ENCODE measurements around the gene TLK1. TPM values are rescaled to one million over a fixed set of nuclear protein-coding genes. Genes with fewer than 3 reads are reported as not detected.

TLK1 gene
- total and polyA plus RNA-seq, 9 donors = 15.9 to 77.4 (median 61.7) TPM

DNA sequence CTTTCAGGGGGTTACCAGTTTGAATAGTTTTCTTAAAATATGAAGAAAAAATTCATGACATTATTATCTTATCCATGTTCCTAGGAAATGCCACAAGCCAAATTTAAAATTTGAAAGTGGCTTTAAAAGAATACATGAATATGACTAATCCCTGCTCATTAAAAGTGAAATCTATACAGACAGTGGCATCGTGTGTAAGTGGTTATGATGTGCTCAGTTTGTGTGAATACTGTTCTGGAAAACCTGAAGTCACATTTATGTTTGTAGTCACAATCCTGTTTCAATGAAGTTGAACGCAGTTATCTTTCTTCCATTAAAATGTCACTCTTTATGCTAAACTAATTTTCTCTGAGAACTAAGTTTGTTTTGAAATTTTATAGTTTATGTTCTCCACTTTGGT is 155.9 kb downstream of the TLK1 start:
- Histone ChIP-seq H3K27ac (no peak overlapping the region), H3K36me3 (no peaks in the 10 kb centered on the region), H3K4me3 (no peak overlapping the region), H3K9me3 (no peaks in the 10 kb centered on the region), H3K4me1 (ENCODE audit: insufficient read depth) (no peaks in the 10 kb centered on the region), H3K27me3 (no peaks in the 10 kb centered on the region)
- TF ChIP-seq CTCF (IDR thresholded peaks at IDR 0.05) (no peak), POLR2A (IDR thresholded peaks at IDR 0.05) (no peak), EP300 (IDR thresholded peaks at IDR 0.05) (no peak)
- intact Hi-C loops (cut with DNase I) = no loop called here
- 89 to 91% (median 90%) methylated on average over 2 of the region's 2 CpGs for WGBS, 3 donors
- DNase-seq = no peak

DNA sequence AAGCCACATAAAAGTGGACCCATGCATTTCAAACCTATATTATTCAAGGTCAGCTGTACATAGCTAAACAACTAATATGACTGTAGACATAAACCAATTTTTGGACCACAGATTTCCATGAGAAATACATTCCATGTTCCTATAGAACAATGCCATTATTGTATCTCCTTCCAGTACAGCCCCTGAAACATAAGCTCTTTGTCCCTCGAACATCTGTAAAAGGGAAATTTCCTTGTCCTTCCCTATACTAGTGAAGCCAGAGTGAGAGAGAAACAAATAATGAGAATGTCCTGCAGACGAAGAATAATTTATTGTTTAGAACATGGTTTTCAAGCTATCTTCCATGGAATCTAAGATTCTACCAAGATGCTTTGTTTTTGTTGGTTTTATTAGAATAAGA is 156.3 kb downstream of the TLK1 start:
- Histone ChIP-seq H3K36me3 (no peaks in the 10 kb centered on the region), H3K27me3 (no peaks in the 10 kb centered on the region), H3K9me3 (no peaks in the 10 kb centered on the region), H3K27ac (no peak overlapping the region), H3K4me3 (no peak overlapping the region), H3K4me1 (ENCODE audit: insufficient read depth) (no peaks in the 10 kb centered on the region)
- DNase-seq = no peak
- TF ChIP-seq CTCF (IDR thresholded peaks at IDR 0.05) (no peak), POLR2A (IDR thresholded peaks at IDR 0.05) (no peak), EP300 (IDR thresholded peaks at IDR 0.05) (no peak)
- 95 to 98% (median 96%) methylated on average over 2 of the region's 2 CpGs for WGBS, 3 donors
- intact Hi-C loops (cut with DNase I) = no loop called here

DNA sequence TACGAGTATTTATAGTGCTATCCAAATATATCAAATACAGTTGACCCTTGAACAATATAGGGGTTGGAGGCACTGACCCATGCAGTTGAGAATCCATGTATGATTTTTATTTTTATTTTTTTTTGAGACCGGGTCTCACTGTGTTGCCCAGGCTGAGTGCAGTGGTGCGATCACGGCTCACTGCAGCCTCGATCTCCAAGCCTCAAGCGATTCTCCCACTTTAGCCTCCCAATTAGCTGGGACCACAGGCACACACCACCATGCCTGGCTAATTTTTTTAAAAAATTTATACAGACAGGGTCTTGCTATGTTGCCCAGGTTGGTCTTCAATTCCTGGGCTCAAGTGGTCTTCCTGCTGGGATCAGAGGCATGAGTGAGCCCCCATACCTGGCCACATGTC is 161.0 kb downstream of the TLK1 start:
- no peak for DNase-seq
- TF ChIP-seq CTCF (IDR thresholded peaks at IDR 0.05) = no peak
- TF ChIP-seq POLR2A (IDR thresholded peaks at IDR 0.05) = no peak
- no peak for TF ChIP-seq EP300 (IDR thresholded peaks at IDR 0.05)
- Histone ChIP-seq H3K4me3 (no peak overlapping the region), H3K9me3 (no peaks in the 10 kb centered on the region), H3K4me1 (ENCODE audit: insufficient read depth) (no peaks in the 10 kb centered on the region), H3K27ac (no peak overlapping the region), H3K27me3 (no peaks in the 10 kb centered on the region), H3K36me3 (no peaks in the 10 kb centered on the region)
- intact Hi-C loops (cut with DNase I) = no loop called here
- WGBS, 3 donors = 96 to 97% (median 97%) methylated on average over 6 of the region's 6 CpGs

DNA sequence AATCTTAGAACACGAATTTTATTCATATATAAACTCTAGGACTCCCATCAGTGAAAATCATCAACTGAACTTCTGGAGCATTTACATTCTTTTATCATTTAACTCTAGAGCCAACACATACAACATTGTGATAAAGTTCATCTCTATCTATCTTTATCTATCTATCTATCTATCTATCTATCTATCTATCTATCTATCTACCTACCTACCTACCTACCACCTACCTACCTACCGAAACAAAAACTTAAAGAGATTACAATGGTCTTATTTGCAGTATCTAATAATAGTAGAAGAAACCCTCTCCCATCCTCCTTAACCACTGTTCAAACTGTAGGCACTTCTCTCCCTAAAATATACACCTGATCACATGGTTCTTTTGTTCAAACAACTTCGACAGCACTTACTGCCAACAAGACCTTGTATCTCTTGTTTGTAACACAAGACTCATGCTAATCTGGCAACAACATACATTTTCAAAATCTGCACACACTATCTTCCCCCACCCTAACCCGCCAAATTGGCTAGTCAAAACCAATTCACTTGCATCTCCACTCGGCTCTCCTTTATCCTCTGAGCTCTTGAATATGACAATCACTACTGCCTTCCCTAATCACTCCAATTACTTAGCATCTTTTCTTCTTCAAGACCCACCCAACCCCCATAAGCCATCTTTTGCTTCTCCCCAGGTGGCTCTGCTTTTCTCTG is 162.6 kb downstream of the TLK1 start:
- H3K27ac ChIP-seq = no peak overlapping the region
- 76 to 84% (median 82%) methylated on average over 5 of the region's 5 CpGs for WGBS, 3 donors
- intact Hi-C loops (cut with DNase I) = no loop called here
- H3K9me3 ChIP-seq = no peaks in the 10 kb centered on the region
- H3K36me3 ChIP-seq = no peaks in the 10 kb centered on the region
- no peak for DNase-seq
- TF ChIP-seq POLR2A (IDR thresholded peaks at IDR 0.05) (no peak), CTCF (IDR thresholded peaks at IDR 0.05) (no peak), EP300 (IDR thresholded peaks at IDR 0.05) (no peak)
- H3K4me1 ChIP-seq (ENCODE audit: insufficient read depth) = no peaks in the 10 kb centered on the region
- H3K27me3 ChIP-seq = no peaks in the 10 kb centered on the region
- H3K4me3 ChIP-seq = no peak overlapping the region
